HG03460 (cell line): Measurements from ENCODE around the gene ZBTB7B.

ENCODE experiments used
- ATAC-seq: cut with Tn5 transposase; IDR thresholded peaks from one replicate; pipeline ENCODE4 v1.9.1; 2021; ENCODE audit not compliant: unreplicated experiment

The ZBTB7B gene

DNA sequence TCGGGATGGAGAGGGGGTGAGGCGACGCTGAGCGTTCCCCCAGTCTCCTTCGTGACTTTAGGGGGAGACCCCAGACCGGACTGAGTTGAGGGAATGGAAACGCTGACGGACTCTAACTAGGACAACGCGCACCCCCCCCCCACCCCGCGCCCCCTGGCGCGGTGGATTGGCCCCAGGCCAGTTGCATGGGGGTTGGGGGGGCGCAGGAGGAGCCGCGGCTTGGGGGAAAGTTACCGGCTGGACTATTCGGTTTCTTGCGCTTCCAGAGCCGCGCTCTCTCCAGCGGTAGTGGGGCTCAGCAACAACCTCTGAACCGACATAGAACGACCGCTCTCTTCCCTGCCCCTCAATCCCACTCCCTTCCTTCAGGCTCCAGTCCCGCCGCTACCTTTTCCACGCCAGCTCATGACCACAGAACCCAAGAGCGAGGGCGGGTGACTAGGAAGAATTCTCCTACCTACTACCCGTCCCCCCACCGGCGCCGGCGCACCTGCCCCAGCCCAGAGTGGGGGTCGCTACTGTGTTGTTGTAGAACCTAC is 694 bp downstream of the ZBTB7B start:
- ATAC-seq, result no peak

DNA sequence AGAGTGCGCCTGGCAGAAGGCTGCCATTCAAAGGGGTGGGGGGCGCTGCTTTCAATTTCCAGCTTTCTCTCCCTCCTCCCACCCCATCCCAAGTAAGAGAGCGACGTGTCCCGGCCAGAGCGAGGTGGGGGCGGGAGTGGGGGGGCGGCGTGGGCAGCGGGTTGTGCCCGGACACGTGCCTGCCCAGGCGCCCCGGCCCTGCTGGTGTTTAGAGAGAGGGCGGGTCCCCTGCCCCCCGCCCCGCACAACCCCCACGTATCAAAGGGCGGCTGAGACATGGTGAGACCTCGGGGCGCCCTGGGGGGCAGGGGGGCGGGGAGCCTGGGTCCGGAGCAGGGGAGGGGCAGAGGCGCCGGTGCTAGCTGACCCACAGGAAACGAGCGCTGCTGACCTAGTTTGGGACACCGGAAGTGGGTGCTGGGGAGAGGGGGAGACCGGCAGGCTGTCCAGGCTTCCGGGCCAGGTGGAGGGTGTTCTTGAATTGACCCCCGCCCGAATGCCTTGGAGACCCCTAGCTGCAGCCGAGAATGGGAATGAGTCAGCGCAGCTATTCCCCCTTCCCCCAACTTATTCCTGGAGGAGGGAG is 1.3 kb downstream of the ZBTB7B start:
- ATAC-seq, result no peak

DNA sequence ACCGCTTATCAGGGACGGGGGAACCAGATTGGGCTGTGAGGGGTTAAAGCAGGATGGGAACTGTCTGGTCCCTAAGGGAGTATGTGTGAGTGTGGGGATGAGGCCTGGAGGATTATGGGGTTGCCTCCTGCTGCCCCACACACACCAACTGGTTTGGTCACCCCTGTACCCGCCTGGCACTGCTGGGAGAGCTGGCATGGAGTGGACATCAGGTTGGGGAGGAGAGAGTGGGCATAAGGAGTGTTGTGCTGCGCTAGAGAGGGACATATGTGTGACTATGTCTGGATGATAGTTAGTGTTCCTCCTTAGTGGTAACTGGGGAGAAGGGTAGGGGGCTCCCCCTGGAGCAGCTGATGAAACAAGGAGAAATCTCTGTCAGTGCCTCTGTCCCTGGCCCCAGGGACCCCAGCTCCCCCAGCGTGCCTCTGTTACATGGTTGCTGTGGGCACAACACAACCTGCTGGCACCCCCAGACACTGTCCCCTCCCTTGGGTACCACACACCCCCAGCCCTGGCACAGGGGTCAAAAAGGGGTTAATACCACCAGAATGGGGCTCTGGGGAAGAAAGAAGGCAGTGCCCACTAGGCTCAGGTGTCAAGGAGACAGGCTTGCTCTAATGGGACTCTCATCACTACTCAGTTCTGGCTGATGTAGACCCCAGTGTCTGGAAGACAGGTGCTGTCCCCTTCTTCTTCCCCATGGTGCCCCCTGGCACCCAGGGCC is 1.9 kb downstream of the ZBTB7B start:
- ATAC-seq, result no peak

DNA sequence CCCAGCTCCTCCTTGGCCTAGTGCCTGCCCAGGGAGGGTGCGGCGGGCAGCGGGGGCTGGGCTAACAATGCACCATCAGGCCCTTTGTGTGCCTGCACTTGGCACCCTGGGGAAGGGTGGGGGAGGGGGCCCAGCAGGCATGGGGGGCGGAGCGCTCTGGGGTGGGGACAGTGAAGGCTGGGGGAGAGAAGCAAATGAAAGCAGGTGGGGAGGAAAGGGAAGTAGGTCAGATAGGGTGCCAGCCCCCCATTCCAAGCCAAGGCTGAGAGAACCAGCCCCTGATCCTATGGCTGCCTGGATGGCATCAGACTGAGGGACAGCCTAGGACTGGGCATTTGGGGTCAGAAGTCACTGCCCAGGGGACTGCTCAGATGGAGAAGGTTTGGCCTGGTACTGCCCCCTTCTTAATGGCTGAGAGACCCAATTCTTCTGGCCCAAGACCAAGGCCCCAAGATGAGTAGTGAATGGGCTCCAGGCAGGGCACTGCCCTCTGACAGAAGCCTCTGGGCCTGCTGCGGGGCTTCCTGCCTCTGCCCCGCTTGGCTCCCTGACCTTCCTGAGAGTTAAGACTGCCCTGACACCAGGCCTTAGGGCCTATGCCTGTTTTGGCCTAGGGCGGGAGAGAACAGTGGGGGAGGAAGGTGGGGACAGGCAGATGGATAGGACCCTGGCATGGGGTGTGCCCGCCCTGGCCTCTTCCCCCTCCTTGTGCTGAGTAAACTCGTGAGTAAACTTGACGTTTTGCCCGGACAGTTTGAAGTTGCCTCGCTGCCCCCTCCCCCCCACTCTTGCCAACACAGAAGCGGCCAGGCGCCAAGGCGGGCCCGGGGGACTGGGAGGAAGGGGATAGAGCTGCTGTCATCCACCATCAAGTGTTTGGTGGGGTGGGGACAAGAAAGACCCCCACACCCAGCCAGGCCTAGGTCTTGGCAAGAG is 2.7 kb downstream of the ZBTB7B start:
- no peak for ATAC-seq

DNA sequence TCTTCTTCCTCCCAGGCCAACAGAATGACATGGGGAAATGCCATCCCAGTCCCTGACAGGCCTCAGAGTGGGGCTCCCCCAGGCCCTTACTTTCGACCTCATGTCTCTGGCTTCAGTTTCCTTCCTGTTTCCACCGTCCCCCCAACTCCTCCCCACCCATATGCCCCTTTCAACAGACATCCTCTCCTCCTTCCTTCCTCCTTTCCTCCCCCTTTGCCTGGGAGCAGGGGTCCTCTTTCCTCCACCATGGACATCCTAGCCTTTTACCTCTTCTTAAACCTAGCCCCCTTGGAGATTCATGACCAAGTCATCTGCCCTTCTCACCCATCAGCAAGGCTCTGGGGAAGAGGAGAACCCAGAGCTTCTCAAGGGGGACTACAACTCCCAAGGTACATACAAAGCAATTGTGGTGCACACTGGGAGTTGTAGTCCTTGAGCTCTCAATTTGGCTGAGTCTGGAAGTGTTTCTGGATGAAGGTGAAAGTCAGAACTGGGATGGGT is 4.0 kb downstream of the ZBTB7B start:
- no peak for ATAC-seq

DNA sequence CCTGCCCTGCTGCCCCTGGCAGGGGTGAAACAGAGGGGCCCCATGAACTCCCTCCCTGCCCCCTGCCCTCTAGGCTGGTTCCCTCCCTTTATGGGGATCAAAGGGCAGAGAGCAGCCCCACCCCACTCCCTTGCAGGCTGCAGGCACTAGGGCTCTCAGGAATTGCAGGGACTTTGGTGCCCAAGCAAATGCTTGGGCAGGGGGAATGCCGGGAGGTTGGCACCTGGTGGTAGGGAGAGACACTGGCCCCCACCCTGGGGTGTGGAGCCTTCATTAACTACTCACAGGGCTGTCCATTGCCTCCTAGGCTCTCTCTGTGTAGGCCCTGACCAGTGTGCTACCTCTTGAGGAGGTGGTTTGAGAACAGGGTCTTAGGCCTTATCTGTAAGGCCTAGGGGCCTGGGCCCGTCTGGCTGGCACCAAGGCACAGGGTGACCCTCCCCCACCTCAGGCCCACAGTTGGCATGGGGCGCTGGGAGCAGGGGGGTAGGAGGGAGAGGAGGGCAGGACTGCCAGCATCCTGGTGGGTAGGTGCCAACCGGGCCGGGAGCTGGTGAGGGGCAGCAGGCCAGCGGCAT is 4.7 kb downstream of the ZBTB7B start:
- no peak for ATAC-seq

DNA sequence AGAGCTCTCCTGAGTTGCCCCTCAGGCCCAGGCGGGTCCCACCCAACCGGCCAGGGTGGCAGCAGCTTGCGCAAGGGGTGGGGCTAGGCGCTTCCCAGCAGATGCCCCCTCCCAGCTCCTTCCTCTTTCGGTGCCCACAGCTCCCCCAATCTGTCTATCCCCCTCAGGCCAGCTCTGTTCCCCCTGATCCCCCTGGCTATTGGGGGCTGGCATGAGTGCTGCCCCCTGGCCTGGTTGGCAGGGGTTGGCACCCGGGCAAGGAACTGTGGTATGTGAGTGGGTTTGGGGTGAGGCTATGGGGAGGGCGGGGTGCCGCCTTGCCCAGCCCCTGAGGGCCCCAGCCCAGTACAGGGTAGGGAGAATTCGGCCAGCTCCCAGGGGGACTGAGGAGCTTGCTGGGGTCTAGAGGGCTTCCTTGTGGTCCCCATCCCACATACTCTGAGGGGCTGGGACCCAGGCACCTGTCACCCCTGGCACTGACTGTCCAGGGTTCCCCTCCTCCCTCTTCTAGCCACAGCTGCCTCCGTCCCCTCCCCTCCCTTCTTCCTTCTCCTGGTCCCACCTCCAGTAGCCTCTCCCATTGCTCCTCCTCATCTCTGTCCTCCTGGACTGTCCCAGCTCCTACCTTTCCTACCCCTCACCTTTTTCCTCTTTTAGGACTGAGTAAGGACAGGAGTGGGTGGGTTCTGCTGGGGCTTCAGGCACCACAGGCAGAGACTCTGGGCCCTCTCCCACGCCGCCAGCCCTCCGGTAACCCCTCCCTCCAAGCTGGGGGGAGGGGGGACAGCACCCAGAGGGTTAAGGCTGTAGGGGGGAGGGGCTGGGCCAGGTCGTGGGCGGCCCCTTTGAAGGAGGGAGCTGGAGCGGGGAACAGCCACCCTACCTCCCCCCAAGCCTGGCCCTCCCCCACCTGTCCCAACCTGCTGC is 5.7 kb downstream of the ZBTB7B start:
- no peak for ATAC-seq

DNA sequence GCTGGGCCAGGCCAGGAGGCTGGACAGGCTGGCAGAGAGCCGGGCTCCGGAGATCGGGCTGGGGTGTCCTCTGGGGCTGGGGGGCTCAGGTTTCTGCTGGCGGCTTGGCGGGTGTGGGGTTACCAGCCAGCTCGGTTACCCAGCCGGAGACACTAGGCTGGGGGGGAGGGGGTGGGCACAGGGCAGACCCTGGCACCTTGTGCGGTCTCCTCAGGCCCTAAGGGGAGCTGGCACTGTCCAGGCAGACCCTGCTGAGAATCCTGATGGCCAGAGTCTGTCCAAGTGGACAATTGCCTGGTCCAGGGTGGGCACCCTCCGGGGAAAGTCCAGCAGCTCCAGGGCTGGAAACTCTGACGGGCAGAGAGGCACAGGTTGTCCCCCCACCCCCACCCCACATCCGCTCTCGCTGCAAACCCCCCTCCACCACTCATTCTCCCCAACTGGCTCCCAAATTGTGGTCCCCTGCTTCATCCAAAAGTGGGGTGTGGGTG is 6.7 kb downstream of the ZBTB7B start:
- no peak for ATAC-seq

DNA sequence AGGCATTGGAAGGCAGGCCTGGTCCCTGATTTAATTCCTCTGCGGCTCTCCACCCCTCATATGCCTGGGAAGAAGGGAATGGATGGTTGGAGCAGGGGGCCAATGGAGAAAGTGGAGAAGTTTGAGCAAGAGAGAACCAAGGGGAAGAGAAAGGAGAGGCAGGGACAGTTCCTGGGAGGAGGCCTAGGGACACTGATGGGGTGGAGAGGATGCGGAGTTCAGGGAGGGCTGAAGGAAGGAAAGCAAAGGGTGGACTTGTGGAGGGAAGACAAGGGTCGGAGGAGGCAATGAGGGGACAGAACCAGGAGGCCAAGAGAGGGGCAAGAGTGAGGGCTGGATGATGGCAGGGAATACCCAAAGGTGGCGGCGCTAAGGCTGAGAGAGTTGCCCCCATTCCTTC is 7.1 kb downstream of the ZBTB7B start:
- ATAC-seq, result no peak

DNA sequence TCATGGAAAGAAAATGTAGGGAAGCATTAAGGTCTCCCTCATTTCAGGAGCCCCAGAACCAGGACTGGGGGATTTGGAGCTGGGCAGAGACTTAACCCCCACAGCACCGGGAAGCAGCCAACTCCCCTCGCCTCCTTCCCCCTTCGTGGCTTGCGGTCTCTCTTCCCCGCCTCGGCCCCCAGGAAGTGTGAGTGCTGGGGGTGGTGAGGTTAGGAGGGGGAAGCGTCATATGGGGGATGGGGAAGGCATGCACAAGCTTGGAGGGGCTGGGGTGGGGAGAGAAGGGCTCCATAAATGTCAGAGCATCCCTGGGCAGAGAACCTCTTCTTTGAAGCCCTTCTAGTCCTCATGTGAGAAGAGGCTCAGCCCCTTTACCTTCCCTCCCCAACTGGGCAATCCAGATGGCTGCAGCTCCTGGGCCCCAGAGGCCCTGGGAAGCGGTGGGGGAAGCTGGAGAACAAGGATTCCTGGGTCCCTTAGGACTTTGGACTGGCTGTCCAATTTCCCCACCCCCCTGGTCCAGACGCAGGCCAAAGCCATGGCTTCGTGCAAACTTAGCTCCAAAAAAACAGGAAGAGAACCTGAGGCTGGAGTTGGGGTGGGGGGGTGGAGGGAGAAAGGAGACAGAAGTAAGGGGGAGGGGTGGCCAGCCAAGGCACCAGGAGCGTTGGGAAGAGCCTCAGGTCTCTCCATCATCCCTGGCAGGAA is 7.8 kb downstream of the ZBTB7B start:
- no peak for ATAC-seq

DNA sequence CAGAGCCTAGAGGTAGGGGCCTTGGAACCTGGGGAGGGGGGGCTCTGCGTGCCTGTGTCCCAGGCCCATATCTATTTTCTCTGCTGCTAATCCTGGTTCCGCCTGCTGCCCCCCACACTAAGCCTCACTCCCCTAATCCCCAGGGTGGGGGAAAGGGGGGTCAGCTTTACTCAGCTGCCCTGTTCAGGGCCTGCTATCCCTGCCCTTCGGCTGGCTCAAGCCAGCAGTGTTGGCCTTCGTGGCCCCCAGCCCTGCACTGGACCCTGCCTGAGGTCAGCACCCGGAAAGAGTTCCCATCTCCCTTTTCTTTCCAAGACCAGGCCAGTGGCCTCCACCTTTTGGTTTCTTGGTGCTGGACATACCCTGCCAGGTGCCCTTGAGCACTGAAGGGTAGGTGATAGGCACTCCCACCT is 8.4 kb downstream of the ZBTB7B start:
- no peak for ATAC-seq

DNA sequence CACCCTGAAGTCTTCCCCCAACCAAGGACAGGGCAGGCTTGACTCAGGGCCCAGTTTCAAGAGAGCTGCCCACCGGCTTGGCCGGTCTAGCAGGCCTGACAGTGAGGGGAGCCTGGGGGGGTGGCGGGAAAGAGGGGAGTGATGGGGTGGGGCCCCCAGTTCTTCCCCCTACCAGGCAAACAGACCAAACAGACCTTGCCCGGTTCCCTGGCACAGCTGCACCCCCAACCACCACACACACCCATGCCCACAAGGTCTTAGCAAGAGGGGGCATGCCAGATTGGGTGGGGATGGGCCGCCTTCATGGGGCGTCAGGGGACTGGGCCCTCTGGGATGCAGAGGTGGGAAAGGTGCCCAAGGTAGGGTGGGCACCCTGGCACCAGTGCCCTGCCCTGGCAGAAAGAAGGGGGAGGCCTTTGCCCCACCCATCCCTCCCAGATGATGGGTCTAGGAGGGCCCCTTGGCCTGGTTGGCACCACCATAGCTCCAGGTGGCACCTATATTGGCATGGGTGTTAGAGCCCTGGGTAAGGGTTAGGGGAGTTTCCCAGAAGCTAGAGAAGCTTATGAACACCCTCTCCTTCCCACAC is 8.9 kb downstream of the ZBTB7B start:
- ATAC-seq, result no peak

DNA sequence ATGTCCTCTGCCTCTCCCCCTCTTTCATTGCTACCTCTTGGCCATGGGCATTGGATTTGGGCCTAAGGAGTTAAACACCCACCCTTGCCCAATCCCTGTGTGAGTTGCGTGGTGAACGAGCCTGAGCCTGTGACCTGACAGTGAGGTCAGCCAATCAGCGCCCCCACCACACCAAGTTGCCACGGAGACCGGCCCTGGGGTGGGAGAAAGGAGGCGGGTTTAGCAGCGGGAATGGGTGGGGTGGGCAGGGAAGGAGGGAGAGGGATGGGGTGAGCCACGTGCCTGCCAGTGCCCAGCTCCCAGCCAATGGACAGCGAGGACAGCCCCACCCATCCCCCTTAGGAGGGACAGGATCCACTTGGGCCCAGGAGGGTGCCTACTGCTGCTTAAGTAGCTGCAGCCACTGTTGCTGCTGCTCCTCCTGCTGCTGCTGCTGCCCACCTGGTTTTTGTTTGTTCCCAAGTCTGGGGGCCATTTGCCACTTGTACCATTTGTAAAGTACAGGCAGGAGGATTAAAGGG is 9.5 kb downstream of the ZBTB7B start:
- ATAC-seq, result no peak

DNA sequence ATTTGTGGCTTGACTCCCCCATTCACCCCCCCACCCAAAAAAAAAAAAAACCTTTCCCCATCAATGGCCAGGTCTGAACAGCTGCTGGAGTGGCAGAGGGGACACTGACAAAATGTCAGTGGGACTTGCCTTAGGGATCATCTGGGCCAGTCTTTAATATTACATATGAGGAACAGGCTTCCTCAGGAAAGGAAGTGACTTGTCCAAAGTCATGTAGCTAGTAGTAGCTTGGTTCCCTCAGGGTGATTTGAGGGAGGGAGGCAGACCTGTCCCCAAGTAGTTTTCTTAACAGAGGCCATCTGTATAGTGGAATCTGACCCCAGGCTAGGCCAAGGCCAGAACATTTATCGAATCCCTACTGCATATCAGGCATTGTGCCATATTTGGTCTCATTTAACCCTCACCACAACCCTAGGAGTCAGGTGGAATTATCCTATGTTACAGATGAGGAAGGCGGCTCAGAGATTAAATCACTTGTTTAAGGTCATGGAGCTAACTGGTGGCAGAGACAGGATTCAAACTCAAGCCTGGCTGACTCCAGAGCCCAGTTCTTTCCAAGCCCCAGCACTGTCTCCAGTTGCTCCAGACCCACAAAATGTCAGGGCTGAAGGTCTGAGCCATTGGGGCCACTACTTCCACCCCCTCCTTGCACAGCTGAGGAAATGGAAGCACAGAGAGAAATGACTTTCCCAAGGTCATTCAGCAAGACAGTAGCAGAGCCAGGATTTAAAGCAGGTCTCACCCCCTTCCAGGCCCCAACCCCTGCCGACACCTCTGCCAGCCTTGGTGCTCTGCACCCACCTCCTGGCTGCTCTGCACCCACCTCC is 10.4 kb downstream of the ZBTB7B start:
- ATAC-seq, result no peak

DNA sequence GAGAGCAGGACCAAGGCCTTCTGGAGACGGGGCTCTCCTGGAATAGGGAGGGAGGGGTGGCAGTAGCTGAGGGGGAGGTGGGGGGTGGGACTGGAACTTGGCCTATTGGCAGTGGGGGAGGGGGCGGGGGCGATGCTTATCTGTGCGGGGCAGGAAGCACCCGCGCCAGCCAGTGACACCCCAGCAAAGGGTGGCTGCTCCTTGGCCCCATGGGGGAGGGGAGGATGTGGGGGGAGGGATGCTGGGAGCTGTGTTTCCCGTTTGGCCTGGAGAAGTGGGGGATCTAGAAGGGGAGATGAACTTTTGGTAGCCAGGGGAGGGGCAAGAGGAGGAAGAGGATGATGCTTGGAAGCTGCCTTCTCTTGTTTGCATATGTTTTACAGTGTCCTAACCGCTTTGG is 11.0 kb downstream of the ZBTB7B start:
- no peak for ATAC-seq

DNA sequence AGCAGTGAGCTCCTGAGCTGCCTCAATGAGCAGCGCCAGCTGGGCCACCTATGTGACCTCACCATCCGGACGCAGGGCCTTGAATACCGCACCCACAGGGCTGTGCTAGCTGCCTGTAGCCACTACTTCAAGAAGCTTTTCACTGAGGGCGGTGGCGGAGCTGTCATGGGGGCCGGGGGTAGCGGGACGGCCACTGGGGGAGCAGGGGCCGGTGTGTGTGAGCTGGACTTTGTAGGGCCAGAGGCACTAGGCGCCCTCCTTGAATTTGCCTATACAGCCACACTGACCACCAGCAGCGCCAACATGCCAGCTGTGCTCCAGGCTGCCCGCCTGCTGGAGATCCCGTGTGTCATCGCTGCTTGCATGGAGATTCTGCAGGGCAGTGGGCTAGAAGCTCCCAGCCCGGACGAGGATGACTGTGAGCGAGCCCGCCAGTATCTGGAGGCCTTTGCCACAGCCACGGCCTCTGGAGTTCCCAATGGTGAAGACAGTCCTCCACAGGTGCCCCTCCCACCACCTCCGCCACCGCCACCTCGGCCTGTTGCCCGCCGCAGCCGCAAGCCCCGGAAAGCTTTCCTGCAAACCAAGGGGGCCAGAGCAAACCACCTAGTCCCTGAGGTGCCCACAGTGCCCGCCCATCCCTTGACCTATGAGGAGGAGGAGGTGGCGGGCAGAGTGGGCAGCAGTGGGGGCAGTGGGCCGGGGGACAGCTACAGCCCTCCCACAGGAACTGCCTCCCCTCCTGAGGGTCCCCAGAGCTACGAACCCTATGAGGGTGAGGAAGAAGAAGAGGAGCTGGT is 12.3 kb downstream of the ZBTB7B start:
- ATAC-seq, result no peak
